Esophagus muscularis mucosa (tissue), 4 donors: ENCODE data around the gene RASGRF1. TPM values are rescaled to one million over a fixed set of nuclear protein-coding genes. Genes with fewer than 3 reads are reported as not detected.

Source experiments
- DNase-seq: peaks from one replicate; pipeline ENCODE4 v3.0.0-alpha.2; 2017; ENCODE audit errors: extremely low spot score
- H3K27ac ChIP-seq, 4 donors: fragments of 200-600 bp; sonication (generic); replicated peaks in 1 of 4; 1 replicate in 3 of 4; 2 replicates in 1 of 4; pipeline ENCODE4 v1.5.1; 2016 to 2019; ENCODE audit warnings: mild to moderate bottlenecking in 1 of 4
- H3K27me3 ChIP-seq, 4 donors: fragments of 200-600 bp; sonication (generic); one replicate each; pipeline versions ENCODE4 v1.5.1 to v1.6.0; 2016 to 2019
- H3K36me3 ChIP-seq, 4 donors: fragments of 200-600 bp; sonication (generic); one replicate each; pipeline ENCODE4 v1.5.1; 2016 to 2019
- H3K4me1 ChIP-seq, 4 donors: fragments of 200-600 bp; sonication (generic); one replicate each; pipeline ENCODE4 v1.5.1; 2016 to 2019
- H3K4me3 ChIP-seq, 4 donors: fragments of 200-600 bp; sonication (generic); 1 replicate in 2 of 4; 2 replicates in 2 of 4; pipeline ENCODE4 v1.5.1; 2016 to 2019; ENCODE audit warnings: mild to moderate bottlenecking in 4 of 4, moderate library complexity in 1 of 4
- H3K9me3 ChIP-seq, 4 donors: fragments of 200-600 bp; sonication (generic); 1 replicate in 3 of 4; 2 replicates in 1 of 4; pipeline ENCODE4 v1.5.1; 2016 to 2019
- EP300 ChIP-seq: sonication (generic); formaldehyde crosslinking; IDR thresholded peaks from one replicate; pipeline ENCODE4 v1.6.1; 2017; ENCODE audit warnings: antibody characterized with exemption
- POLR2A ChIP-seq: fragments of 450-650 bp; IDR thresholded peaks from one replicate; pipeline ENCODE4 v1.6.1; 2017; ENCODE audit warnings: antibody characterized with exemption, moderate library complexity, mild to moderate bottlenecking, low read depth
- POLR2AphosphoS5 ChIP-seq, 2 donors: sonication (generic); formaldehyde crosslinking; IDR thresholded peaks; one replicate each; pipeline ENCODE4 v1.6.1; 2017; ENCODE audit warnings: antibody characterized with exemption in 2 of 2
- WGBS: methylation state at CpG from one replicate; pipeline ENCODE4 v1.1.5; 2018; 5-methylcytosine and 5-hydroxymethylcytosine counted together
- intact Hi-C: fragments of 100-400 bp; cut with DNase I; formaldehyde crosslinking; loops from one replicate; pipeline ENCODE4 v1.15.1; 2023
- total RNA-seq, 4 donors: library from RNA; depleted of rRNA; stranded (reverse); fragments of >200 nt; gene quantifications; one replicate each; pipeline versions ENCODE4 v1.1.0 to v1.2.1, GENCODE V29; 2016
- TF ChIP-seq, protein P1 (sequence below), 3 experiments: fragments of 200-600 bp in 2 of 3; fragments of 450-650 bp in 1 of 3; sonication (generic) in 2 of 3; IDR thresholded peaks; one replicate each; pipeline ENCODE4 v1.5.1; 2017 to 2019; ENCODE audit warnings: antibody characterized with exemption in 3 of 3, mild to moderate bottlenecking in 2 of 3, moderate library complexity in 1 of 3

RASGRF1 gene
- total RNA-seq, 4 donors from 2014 or later, result 0.17 to 0.23 TPM; not detected in 2

- intact Hi-C loops, result no loop called here
- no peaks in the 10 kb centered on the region for H3K9me3 ChIP-seq
- H3K36me3 ChIP-seq, result no peaks in the 10 kb centered on the region
- H3K4me1 ChIP-seq, result no peaks in the 10 kb centered on the region
- no peak overlapping the region for H3K4me3 ChIP-seq
- no peak overlapping the region for H3K27ac ChIP-seq
- no peak for TF ChIP-seq EP300
- TF ChIP-seq, protein P1, sequence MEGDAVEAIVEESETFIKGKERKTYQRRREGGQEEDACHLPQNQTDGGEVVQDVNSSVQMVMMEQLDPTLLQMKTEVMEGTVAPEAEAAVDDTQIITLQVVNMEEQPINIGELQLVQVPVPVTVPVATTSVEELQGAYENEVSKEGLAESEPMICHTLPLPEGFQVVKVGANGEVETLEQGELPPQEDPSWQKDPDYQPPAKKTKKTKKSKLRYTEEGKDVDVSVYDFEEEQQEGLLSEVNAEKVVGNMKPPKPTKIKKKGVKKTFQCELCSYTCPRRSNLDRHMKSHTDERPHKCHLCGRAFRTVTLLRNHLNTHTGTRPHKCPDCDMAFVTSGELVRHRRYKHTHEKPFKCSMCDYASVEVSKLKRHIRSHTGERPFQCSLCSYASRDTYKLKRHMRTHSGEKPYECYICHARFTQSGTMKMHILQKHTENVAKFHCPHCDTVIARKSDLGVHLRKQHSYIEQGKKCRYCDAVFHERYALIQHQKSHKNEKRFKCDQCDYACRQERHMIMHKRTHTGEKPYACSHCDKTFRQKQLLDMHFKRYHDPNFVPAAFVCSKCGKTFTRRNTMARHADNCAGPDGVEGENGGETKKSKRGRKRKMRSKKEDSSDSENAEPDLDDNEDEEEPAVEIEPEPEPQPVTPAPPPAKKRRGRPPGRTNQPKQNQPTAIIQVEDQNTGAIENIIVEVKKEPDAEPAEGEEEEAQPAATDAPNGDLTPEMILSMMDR (IDR thresholded peaks at IDR 0.05), result no peak
- TF ChIP-seq POLR2AphosphoS5 (IDR thresholded peaks at IDR 0.05), result no peak
- no peak for TF ChIP-seq POLR2A
- WGBS, result 43% methylated on average over 2 of the region's 2 CpGs
- DNase-seq, result no peak
- no peaks in the 10 kb centered on the region for H3K27me3 ChIP-seq
Measured at GRCh38 chr15:79075256-79075655, 15.3 kb downstream of the RASGRF1 start.

GRCh38 chr15:79073336-79073735 is 17.2 kb downstream of the RASGRF1 start:
- no peaks in the 10 kb centered on the region for H3K9me3 ChIP-seq
- TF ChIP-seq EP300 (no peak), POLR2A (no peak), POLR2AphosphoS5 (IDR thresholded peaks at IDR 0.05) (no peak)
- TF ChIP-seq, protein P1 (IDR thresholded peaks at IDR 0.05), result no peak
- no peak for DNase-seq
- WGBS, result 92% methylated on average over 9 of the region's 9 CpGs
- intact Hi-C loops, result no loop called here
- no peaks in the 10 kb centered on the region for H3K27me3 ChIP-seq
- no peak overlapping the region for H3K27ac ChIP-seq
- H3K4me3 ChIP-seq, result no peak overlapping the region
- no peaks in the 10 kb centered on the region for H3K4me1 ChIP-seq
- no peaks in the 10 kb centered on the region for H3K36me3 ChIP-seq

- Histone ChIP-seq H3K27ac (no peak overlapping the region), H3K4me3 (no peak overlapping the region), H3K27me3 (no peaks in the 10 kb centered on the region), H3K4me1 (no peaks in the 10 kb centered on the region), H3K9me3 (no peaks in the 10 kb centered on the region), H3K36me3 (no peaks in the 10 kb centered on the region)
- intact Hi-C loops, result no loop called here
- WGBS, result 56% methylated on average over 3 of the region's 3 CpGs
- DNase-seq, result no peak
- TF ChIP-seq POLR2AphosphoS5 (IDR thresholded peaks at IDR 0.05) (no peak), POLR2A (no peak), EP300 (no peak)
- TF ChIP-seq, protein P1 (IDR thresholded peaks at IDR 0.05), result no peak
Measured at GRCh38 chr15:79071901-79072300, 18.7 kb downstream of the RASGRF1 start.

DNA sequence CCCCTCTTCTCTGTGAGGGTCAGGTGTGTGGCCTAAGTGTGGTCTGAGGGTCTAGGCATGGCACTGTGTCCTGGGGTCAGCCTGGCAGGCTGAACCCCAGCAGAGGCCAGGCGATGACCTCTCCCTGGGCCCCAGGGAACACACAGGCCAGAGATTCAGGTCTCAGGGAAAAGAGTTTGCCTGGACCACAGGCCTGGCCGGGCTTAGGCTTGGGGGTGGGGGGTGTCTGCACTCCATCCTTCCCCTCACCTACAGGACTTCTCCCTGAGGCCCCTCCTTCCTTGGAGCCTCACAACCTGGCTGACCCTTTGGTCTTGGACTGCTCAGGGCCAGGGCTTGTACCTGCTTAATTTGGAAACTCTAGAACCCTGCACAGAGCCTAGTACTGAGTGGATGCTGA is 21.8 kb downstream of the RASGRF1 start:
- H3K27ac ChIP-seq, result no peak overlapping the region
- H3K4me3 ChIP-seq, result no peak overlapping the region
- H3K4me1 ChIP-seq, result no peaks in the 10 kb centered on the region
- no peaks in the 10 kb centered on the region for H3K9me3 ChIP-seq
- H3K36me3 ChIP-seq, result no peaks in the 10 kb centered on the region
- TF ChIP-seq POLR2AphosphoS5 (IDR thresholded peaks at IDR 0.05) (no peak), EP300 (no peak), POLR2A (no peak)
- intact Hi-C loops, result no loop called here
- DNase-seq, result no peak
- H3K27me3 ChIP-seq, result peaks cover 0 to 12% (median 0%) of the 10 kb centered on the region in 4 donors
- no CpG with 5 or more reads among the region's 2 CpGs for WGBS

DNA sequence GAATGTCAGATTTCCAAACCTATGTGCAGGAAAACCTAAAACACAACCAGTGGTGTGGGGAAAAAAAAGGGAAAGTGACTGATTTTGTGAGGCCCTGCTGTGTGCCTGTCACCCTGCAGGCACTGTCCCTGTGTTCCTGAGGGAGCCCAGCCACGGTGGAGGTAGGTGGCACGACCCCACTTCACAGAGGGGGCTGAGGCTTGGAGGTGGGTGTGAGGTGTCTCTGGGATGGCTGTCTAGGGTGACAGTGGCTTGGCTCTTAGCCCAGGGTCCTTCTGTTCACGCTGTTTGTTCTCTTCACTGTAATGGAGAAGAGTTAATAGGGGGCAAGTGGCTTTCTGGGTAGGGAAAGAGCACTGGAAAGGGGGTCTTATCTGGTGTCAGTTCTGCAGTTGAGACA is 22.6 kb downstream of the RASGRF1 start:
- intact Hi-C loops, result no loop called here
- Histone ChIP-seq H3K9me3 (no peaks in the 10 kb centered on the region), H3K36me3 (no peaks in the 10 kb centered on the region), H3K27me3 (peaks cover 0 to 13% (median 0%) of the 10 kb centered on the region in 4 donors), H3K4me3 (no peak overlapping the region), H3K4me1 (no peaks in the 10 kb centered on the region), H3K27ac (no peak overlapping the region)
- 64% methylated on average over 3 of the region's 3 CpGs for whole genome bisulfite sequencing
- no peak for DNase-seq
- TF ChIP-seq POLR2AphosphoS5 (IDR thresholded peaks at IDR 0.05) (no peak), EP300 (no peak), POLR2A (no peak)
- TF ChIP-seq, protein P1 (IDR thresholded peaks at IDR 0.05), result no peak
